Tracheal epithelial cell (primary cell): ENCODE results near the gene NODAL. TPM values are rescaled to one million over a fixed set of nuclear protein-coding genes. Genes with fewer than 3 reads are reported as not detected.

Source experiments
- total RNA-seq: library from RNA; depleted of rRNA; stranded (reverse); fragments of >200 nt; gene quantifications from 2 replicates; pipeline ENCODE4 v1.2.1, GENCODE V29; 2014

The NODAL gene
- not detected in 2 replicates for total RNA-seq

DNA sequence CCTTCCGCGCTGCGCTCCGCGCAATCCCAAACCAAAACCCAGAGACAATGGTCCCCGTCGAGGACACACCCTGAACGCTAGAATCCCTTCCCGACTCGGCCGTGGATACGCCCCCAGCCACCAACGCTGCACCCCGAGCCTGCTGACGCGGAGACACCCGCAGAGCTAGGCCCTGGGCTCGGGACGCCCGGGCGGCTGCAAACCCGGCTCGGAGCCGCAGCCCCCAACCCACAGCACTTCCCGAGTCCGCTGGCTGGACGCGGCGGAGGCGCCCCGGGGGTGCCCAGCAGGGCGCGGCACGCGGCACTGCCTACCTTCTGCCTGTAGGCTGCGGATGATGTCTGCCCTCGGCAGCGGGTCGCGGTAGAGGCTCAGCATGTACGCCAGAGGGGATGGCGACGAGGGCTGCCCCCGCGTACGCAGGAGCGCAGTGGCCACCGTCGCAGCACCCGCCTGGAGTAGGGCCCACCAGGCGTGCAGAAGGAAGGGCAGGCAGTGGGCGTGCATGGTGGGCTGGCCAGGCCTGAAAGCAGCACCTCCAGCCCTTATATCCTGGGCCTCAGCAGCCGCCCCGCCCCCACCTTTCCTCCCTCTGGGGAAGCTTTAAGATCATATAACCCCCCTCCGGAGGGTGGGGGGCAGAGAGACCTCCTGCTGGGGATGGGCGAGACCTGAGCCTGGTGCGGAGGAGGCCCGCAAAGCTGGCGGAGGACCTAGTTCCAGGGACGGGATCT lies at the start of gene NODAL:
NODAL (minus strand) TSS at position 521 of the 734 bp plus-strand sequence; CDS start at position 507, 14 bp downstream.

DNA sequence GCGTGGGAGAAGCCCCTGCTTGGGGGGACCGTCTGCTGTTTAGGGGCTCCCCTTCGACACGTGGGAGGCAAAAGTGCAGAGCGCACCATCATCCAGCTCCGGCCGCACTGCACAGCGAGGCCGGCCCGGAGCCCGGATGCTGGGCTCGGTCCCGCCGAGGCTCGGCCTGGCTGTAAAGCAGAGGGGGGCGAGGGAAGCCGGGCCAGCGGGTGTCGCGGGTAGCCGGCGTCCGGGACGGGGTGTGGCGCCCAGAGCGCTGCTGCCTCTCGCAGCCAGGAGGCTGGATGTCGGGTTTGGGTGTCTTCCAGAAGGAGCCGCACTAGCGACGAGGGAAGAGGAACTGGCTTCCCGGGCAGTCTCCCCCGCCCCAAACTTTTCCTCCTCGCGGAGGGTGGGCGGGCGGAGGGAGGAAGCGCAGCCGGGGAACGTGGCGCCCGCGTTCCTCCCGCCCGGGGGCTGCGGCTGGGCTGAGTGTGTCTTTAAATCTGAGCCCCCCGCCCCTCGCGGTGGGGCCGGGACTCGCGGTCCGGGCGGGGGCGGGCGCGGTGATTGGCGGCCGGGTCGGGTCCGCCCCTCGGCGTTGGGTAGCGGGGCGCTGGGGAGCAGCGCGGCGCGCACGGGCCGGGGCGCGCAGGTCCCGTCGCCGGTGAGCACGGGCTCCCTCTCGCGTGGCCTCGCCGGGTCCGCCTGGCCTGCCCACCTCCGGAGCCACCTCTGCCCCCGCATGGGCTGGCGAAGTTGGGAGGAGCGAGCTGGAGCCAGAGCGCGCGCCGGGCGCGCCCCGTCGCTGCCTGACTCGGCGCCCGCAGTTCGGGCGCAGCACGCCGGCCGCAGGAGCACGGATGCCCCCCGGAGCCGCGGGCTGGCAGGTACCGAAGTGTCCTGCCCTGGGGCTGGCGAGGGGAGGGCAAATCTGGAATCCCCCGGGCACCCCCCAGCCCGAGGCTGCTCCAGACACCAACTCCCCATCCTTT lies 37.0 kb upstream of the NODAL start, which contains the start of gene PALD1:
PALD1 (plus strand) TSS at position 577 of the 974 bp plus-strand sequence. CDS start 47,185 bp downstream, outside the sequence.

DNA sequence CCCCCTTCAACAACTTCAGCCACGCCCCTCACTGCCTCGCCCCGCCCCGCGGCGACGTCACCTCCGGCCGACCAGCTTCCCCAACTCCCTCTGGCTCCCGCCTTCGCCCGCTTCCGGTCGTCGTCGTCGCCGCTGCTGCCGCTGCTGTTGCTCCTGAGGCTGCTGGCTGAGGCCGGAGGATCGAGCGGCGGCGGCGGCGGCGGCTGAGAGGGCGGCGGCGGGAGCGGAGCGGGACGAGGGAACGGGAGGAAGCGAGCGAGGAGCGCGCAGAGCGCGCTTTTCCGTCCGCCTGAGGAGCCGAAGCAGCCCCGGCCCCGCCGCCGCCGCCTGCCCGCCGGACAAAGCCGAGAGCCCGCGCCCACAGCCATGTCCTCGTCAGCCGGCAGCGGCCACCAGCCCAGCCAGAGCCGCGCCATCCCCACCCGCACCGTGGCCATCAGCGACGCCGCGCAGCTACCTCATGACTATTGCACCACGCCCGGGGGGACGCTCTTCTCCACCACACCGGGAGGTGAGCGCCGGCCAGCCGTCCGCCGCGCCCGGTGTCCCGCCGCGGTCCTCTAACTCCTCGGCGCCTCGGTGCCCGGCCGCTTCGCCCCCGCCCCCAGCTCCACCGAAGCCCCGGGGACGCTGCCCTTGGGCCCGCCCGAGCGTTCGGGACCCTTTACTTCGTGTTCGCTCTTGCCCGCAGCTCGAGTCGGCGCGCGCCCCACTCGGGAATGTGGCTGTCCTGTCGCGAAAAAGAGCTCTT lies 37.3 kb downstream of the NODAL start, which contains the start of gene EIF4EBP2:
EIF4EBP2 (plus strand) TSS at position 110 of the 751 bp plus-strand sequence; CDS start at position 367, 257 bp downstream.

Other genes starting within 250 kb of the NODAL start
- 287 and 343 TPM in 2 replicates for gene PPA1, start 208.3 kb downstream of the NODAL start, total RNA-seq
- not detected in 2 replicates for gene NPFFR1, start 157.7 kb downstream of the NODAL start, total RNA-seq
- 4.3 and 7.7 TPM in 2 replicates for gene LRRC20, start 59.1 kb downstream of the NODAL start, total RNA-seq
- 13.5 and 21.3 TPM in 2 replicates for gene EIF4EBP2, start 37.5 kb downstream of the NODAL start, total RNA-seq
- 0.21 and 0.96 TPM in 2 replicates for gene PALD1, start 37.1 kb upstream of the NODAL start, total RNA-seq
- not detected in 2 replicates for gene PRF1, start 161.1 kb upstream of the NODAL start, total RNA-seq
- gene ADAMTS14, start 230.8 kb upstream of the NODAL start, total RNA-seq = 0.48 TPM in 1 of 2 replicates, not detected in the other